Measurements from ENCODE around the gene PLPPR5.
"Not testable (repeated sequence)": the region's sequence is repeated elsewhere in the genome, so short reads cannot be mapped to it uniquely, and the experiment has no call there.

PLPPR5 gene

GRCh38 chr1:98908980-98909379, 95.7 kb downstream of the PLPPR5 start:
- no peak for DNase-seq

DNA sequence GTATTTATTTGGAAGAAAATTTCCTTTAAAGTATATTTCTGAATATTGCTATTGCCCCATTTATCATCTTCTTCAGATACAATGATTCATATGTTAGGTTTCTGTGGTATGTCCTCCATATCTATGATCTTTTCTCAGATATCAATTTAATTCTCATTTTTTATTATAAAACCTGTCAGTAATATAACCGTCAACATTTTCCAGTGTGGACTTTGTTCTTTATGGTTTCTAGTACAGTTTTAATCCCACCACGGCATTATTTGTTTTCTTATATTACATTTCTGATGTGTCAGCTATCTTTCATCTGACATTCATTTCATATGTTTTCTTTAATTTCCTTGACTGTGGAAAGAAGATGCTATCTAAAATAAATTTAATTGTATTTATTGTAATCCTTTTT, 97.9 kb downstream of the PLPPR5 start:
- DNase-seq = no peak

- no peak for DNase-seq
Measured at GRCh38 chr1:98906361-98906760, 98.3 kb downstream of the PLPPR5 start.

DNA sequence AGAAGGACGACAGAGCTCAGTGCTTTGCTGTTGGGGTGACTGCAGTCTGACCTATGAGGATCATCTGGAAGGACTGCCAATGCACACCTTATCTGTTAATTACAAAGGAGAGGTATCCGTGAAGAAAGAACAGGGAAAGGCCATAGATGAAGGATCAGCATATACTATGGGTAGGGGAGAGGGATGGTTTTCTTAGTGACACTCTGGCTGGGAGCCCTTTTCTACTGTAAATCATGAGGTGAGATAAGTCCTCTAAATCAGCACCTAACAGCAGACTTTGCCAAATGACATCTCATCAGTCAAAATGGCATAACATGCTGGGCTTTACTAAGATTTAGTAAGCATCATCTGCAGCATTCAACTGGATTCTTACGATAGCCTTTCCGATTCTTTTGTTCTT, 100.0 kb downstream of the PLPPR5 start:
- DNase-seq = no peak

- no peak for DNase-seq
Measured at GRCh38 chr1:98903726-98904125, 100.9 kb downstream of the PLPPR5 start.

DNA sequence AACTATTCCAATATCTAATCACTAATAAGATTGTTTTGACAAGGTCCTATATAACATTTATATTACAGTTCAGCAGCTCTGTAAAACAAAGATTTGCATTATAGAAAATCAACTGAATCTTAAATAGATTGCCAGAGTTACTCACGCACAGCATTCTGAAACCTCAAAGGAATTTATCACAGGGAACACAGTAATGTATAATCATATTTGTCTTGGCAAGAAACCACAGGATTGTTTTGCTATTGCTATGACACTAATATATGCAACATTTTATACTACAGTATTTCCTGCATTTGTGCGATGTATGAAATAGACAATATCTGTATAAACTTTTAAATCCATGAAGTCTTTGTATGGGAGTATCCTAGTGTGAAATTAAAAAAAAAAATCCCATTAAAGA, 101.4 kb downstream of the PLPPR5 start:
- DNase-seq = no peak

DNA sequence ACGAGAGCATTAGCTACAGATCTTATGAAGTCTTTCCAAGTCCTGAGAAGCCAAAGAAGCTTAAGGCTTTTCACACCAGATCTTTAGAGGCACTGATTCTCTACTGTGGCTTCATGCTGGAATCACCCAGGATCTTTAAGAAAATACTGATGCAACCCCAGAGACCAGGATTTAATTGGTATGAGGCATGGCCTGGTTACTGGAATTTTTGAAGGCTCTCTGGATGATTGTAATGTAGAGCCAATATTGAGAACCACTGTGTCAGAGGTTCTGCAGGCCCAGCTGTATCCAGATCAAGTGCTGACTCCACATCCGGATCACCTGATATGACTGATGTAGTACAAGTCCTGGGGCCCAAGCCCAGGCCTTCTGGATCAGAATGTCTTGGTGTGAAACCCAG, 105.7 kb downstream of the PLPPR5 start:
- DNase-seq = no peak

DNA sequence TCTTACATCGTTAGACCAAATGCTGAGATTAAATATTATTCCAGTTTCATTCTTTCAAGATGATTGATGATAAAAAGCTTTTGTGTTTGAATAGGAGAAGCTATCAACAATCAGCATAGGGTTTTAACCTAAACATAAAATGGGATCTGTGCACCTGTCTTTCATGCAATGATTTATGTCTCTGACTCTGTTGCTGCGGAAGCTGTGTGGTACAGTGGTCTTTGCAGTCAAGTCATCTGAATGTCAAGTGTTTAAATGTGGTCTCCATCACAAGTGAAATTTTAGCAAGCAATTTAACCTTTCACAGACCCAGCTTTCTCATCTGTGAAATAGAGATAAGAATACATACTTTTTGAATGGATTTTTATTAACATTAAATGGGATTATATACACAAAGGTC, 107.2 kb downstream of the PLPPR5 start:
- no peak for DNase-seq

DNA sequence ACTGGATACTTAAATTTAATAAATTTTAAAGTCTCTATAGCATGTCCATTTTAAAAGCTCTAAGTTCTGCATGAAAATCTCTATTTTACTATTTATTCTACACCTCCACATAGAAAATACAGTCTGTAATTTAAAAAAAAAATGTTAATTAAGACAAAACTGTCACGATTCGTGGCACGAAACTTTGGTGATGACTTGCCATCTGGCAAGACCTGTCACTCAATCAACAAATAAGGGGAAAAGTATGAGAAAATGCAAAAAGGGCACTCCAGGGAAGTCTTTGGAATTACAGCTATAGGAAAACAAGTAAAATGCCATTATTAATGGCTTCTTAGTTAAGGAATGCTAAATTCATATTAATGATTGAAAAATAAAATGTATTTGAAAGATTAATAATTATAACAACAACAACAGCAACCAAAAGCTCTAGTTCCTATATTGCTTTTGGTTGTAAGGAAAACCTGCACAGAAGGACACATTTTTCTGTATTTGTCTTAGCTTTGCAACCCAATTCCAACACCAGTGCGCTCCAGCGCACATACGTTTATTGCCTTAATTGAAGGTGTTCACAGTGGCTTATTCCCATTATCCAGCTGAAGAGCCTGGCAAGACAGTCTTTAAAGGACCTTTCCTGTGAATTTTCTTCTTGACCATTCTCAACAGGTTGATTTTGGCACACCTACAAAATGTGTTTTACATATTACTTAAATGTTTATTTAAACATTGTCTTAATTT, 107.8 kb downstream of the PLPPR5 start:
- no peak for DNase-seq

DNA sequence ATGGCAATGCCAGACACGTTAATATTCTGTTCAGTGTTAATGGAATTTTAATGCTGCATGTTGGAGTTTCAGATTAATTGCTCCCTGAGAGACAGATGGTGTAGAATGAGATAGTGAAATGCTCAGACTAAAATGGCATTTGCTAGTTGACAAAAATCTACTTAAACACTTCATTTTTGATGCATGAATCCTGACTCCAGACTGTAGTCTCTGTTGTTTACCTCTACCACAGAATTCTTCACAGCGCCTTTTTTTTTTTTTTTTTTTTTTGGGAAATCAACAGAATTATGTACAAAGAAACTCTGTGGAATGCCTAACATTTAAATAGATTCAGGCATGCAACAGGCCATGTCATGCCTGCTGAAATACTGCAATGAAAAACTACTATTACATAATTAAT, 111.3 kb downstream of the PLPPR5 start:
- DNase-seq = no peak

DNA sequence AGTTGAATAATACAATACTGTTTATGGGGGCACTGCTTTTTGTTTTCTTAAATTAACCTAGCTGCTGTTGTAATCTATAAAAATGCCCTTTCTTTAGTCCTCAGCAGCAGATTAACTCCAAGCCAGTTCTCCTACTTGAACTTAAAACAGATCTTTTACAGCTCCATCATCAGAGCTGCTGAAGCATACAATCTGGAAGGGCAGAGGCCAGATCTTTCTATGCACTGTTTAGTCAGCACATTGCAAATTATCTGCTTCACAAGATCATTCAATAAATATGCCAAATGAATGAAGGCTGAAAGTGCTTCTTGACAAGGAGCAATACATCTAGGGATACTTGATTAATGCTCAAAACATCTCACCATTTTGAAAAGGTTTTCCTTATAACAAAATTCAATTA, 115.8 kb downstream of the PLPPR5 start:
- no peak for DNase-seq

DNA sequence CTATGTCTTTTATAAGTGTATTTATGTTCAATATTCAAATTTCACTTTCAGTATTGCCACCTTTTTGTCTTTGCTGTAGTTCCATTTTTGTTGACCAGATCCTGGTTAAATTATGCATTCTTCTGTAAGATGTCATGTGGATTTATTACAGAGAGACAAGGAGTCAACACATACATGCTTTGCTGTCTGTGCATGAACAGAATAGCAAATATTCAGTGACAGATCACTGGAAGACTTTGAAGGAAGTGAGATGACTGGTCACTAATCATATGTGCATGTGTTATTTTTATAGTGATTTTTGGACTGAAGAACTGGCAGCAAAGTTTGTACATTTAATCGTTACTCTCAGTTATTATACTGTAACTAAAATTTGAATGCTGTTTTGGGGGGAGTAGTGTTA, 117.2 kb downstream of the PLPPR5 start:
- DNase-seq = no peak

GRCh38 chr1:98884864-98885263, 119.8 kb downstream of the PLPPR5 start:
- DNase-seq = no peak

DNA sequence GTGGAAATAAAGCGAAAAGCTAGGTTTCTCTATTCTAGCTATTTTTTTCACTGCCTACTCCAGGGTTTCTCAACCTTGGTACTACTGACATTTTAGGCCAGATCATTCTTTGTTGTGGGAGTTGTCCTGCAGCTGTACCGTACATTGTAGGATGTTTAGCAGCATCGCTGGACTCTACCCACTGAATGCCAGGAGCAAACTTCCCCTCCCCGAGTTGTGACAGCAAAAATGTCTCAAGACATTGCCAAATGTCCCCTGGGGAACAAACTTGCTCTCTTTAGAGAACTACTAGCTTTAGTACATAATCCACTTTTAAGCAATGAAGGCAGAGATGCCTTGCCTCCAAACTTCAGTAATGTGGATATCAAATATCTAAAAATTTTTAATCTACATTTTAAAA, 122.8 kb downstream of the PLPPR5 start:
- DNase-seq = no peak

GRCh38 chr1:98881234-98881633, 123.4 kb downstream of the PLPPR5 start:
- DNase-seq = not testable (repeated sequence)

GRCh38 chr1:98874828-98875227, 129.8 kb downstream of the PLPPR5 start:
- no peak for DNase-seq

DNA sequence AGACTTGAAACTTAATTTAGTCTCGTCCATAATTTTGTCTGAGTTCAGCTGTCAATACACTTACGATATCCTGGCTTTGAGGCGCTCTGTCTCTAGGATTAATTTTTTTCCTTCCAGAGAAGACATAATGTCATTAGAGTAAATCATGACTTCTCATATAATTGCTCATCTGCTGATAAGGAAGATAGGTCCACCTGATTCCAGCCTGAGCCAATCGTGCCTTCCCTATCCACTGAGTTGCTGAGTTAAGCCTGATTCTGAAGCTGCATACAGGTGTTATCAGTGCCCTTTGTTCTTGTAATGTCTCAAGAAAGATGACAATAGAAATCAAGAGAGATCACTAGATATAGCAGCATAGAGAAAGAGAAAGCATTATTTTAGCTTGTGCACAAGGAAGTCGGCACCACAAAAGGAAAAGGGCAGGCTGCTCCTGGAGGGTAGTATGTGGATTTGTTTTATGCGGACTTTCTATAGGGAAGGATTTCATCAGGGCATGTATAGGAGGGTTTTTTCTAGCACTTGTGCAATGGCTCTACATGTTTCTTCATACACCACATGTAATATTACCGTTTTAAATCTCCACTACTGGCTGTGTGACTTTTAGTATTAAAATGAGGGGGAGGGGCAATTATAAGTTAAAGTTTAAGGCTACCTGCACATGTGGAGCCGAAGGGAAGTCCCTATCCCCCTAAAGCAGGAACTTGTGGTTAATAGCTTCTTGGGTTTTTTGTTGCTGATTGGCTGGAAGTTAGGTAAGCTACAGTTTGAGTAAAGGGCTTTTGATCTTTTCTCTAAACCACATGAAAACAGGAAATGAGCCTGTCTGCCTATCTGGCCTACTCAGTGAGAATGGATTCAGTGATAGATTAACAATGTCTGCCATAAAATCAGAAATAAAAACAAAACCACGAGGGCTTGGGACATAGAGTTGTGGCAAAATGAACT, 133.4 kb downstream of the PLPPR5 start:
- peak; percentile 17 for DNase-seq

GRCh38 chr1:98865796-98866195, 138.9 kb downstream of the PLPPR5 start:
- DNase-seq = no peak

GRCh38 chr1:98860329-98860728, 144.3 kb downstream of the PLPPR5 start:
- DNase-seq = no peak

DNA sequence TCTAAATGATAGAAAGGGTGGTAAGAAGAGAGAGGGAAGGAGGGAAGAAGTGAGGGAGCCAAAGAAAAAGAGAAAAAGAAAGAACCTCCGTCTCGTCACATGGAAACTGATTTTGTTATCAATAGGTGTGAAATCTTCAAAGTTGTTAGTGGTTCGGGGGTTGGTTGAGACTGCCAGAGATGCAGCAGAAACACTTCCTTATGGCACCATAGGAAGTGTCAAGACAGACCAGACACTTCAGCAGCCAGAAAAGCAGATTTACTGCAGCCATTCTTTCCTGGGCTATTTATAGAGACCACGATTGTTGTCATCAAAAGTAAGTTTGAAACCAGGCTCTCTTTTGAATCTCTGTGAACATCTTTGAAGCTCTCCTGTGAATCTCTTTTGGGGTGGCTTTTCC, 150.5 kb downstream of the PLPPR5 start:
- DNase-seq = no peak

DNA sequence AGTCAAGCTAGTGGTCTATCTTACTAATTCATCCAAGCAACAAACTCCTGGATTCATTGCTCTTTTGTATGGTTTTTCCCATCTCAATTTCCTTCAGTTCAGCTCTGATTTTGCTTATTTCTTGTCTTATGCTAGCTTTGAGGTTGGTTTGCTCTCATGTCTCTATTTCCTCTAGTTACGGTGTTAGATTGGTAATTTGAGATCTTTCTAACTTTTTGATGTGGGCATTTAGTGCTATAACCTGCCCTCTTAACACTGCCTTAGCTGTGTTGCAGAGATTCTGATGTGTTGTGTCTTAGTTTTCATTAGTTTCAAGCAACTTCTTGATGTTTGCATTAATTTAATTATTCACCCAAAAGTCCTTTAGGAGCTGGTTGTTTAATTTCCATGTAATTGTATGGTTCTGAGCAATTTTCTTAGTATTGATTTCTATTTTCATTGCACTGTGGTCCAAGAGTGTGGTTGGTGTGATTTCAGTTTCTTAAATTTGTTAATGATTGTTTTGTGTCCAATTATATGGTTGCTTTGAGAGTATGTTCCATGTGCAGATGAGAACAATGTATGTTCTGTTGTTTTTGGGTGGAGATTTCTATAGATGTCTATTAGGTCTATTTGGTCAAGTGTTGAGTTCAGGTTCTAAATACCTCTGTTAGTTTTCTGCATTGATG, 154.6 kb downstream of the PLPPR5 start:
- DNase-seq = no peak

DNA sequence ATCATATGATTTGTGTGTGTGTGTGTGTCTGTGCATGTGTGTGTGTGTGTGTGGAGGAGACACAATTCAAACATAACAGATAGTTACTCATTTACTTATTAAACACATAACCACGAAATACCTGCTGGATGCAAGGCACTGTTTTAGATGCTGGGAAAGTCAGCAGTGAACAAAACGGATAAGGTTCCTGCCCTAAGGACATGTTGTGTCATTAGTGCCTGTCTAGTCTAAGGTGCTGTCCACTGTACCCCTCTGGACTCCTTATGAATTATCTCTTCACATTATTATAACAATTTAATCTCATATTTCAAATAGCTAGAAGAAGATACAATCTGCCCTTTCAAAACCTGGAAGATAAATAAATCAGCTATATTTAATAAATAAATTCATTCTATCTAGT, 162.4 kb downstream of the PLPPR5 start:
- DNase-seq = no peak
